Naive B cell (primary cell): ENCODE data around the gene GPR132. TPM values are rescaled to one million over a fixed set of nuclear protein-coding genes. Genes with fewer than 3 reads are reported as not detected.

Source experiments
- ATAC-seq, 2 donors: fragments of 150-1000 bp; cut with Tn5 transposase; 2 replicates each; pipeline ENCODE4 v1.10.0; 2021; ENCODE audit warnings: low read depth in 2 of 2, mild to moderate bottlenecking in 2 of 2, moderate library complexity in 2 of 2
- DNase-seq: peaks from one replicate; pipeline ENCODE4 v3.0.0; 2022
- H3K27ac Mint-ChIP-seq, 6 donors: one replicate each; pipeline ENCODE4 v1.8.0; 2020 to 2022; ENCODE audit warnings: mild to moderate bottlenecking in 6 of 6, mixed read lengths in 6 of 6, moderate library complexity in 5 of 6, inconsistent platforms in 2 of 6
- H3K27me3 Mint-ChIP-seq, 3 donors: one replicate each; pipeline ENCODE4 v1.8.0; 2021 to 2022; ENCODE audit warnings: mixed read lengths in 3 of 3, mild to moderate bottlenecking in 1 of 3
- H3K36me3 Mint-ChIP-seq, 2 donors: one replicate each; pipeline ENCODE4 v1.8.0; 2020 to 2022; ENCODE audit warnings: mixed read lengths in 2 of 2, inconsistent platforms in 1 of 2, mild to moderate bottlenecking in 1 of 2
- H3K4me1 Mint-ChIP-seq, 3 donors: one replicate each; pipeline ENCODE4 v1.8.0; 2020 to 2022; ENCODE audit warnings: mixed read lengths in 3 of 3, inconsistent platforms in 1 of 3, mild to moderate bottlenecking in 1 of 3, moderate library complexity in 1 of 3
- H3K4me3 Mint-ChIP-seq, 8 donors: one replicate each; pipeline ENCODE4 v1.8.0; 2020 to 2022; ENCODE audit warnings: mild to moderate bottlenecking in 8 of 8, mixed read lengths in 8 of 8, moderate library complexity in 8 of 8, inconsistent platforms in 2 of 8
- H3K9me3 Mint-ChIP-seq, 7 donors: one replicate each; pipeline ENCODE4 v1.8.0; 2020 to 2022; ENCODE audit warnings: mixed read lengths in 7 of 7, mild to moderate bottlenecking in 5 of 7, inconsistent platforms in 2 of 7, moderate library complexity in 1 of 7
- polyA plus RNA-seq, 6 donors: library from polyadenylated mRNA; unstranded; fragments of 300-500 nt; fragmentation: Illumina TruSeq; gene quantifications; one replicate each; pipeline ENCODE4 v1.2.3, GENCODE V29; 2021; ENCODE audit warnings: low read depth in 6 of 6

The GPR132 gene
- polyA plus RNA-seq, 6 donors from 2014 or later: 8.2 to 33.0 (median 10.8) TPM

DNA sequence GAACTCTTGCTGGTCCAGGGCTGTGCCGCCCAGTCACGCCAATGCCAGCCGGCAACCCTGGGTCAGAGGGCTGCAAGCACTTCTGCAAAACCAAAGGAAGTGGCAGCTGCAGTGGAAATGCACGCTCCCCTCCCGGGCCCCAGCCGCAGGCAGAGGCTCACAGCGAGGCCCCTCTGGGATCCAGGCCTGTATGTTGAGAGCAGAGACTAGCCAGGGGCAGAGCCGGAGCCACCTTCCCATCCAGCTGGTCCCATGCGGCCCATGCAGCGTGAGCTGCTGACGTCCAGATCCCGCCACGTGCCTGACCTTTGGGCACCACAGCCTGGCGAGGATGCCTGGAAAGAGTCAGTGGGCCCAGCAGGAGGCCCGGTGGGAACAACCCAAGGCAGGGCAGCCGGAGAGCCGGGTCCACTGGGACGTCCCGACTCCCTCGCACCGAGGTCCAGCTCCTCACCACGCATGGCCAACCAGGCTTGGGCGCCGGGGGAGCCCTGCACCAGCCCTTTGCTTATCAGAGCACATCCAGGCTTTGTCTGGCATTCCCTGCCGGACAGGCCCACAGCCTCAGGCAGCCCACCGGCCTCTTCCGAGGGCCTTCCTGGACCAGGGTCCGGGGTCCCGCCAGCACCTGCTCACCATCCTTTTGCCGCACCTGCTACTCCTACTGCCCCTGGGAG lies 4.3 kb downstream of the GPR132 start:
- DNase-seq (peak; percentile 58), ATAC-seq (peak; percentile 5)
- peak overlapping the region; percentile 83 to 99 (median 94) for H3K4me3 Mint-ChIP-seq
- no peaks in the 10 kb centered on the region for H3K9me3 Mint-ChIP-seq
- H3K36me3 Mint-ChIP-seq: peaks cover 5 to 7% of the 10 kb centered on the region in 2 donors
- peak overlapping the region; percentile 92 to 99 (median 98) for H3K27ac Mint-ChIP-seq
- no peaks in the 10 kb centered on the region for H3K27me3 Mint-ChIP-seq
- H3K4me1 Mint-ChIP-seq: peaks cover 58 to 85% (median 67%) of the 10 kb centered on the region in 3 donors

DNA sequence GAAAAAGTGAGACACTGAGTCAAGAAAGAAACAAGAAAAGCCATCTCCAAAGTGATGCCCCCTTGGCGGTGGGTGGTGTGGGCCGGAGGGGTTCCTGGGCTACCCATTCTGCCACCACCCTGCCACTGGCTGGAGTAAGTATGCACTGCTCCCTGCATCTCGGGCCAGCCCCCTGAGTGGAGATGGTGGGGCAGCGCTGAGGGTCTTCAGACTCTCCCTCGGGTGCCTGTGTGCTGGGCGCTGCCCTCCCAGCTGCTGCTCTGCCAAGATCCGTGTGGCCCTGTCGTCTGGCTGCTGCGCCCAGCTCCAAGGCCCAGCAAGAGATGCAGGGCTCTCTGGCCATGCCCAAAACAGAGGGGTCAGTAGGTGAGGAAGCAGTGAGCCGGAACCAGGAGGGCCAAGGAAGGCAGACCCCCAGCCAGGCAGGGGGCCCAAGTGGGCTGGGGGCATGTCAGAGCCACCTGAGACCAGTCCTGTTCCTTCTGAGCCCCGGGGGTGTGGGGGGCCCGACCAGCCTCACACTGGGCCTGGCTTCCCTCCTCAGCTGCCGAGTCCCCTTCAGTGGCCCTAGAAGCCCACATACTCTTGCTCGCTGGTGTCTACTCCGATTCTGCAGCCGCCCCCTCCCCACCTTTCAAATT lies 5.2 kb downstream of the GPR132 start:
- Mint-ChIP-seq H3K27me3 (no peaks in the 10 kb centered on the region), H3K4me3 (peak overlapping the region; percentile 83 to 99 (median 89)), H3K4me1 (peaks cover 56 to 78% (median 61%) of the 10 kb centered on the region in 3 donors), H3K9me3 (no peaks in the 10 kb centered on the region), H3K27ac (peak overlapping the region; percentile 88 to 99 (median 98)), H3K36me3 (peaks cover 7 to 10% of the 10 kb centered on the region in 2 donors)
- ATAC-seq (no peak), DNase-seq (no peak)

DNA sequence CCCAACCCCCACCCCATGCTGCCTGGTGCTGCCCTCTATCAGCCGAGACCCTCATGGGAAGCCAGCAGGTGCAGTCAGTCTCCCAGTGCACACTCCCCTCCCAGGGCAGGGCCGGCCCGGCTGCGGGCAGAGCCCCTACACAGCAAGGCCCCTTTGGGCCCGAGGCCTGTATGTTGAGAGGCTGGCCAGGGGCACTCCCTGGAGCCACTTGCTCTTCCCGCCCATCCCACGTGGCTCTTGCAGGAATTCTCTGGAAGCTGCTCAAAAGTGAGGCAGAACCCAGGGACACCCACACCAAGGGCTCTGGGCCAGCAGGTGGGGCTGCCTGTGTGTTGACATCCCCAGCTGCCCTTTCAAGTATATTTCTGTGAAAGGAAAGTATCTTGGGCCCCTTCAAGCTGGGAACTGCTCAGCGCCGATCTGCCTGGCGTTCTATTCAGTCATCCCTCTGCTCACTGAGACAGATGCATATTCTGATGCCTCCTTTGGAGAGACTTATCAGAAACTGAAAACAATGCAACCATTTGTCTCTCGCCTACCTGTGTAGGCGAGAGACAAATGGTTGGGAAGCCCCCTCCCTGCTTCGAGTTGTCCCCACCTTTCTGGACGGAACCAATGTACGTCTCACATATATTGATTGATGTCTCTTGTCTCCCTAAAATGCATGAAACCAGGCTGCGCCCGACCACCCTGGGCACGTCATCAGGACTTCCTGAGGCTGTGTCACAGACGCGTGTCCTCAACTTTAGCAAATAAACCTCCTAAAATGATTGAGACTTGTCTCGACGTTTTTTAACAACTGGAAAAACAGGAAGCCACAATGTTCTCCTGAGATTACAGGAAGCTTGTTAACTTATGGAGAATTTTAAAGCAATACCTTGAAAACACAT lies 6.0 kb downstream of the GPR132 start:
- Mint-ChIP-seq H3K9me3 (no peaks in the 10 kb centered on the region), H3K4me1 (peaks cover 52 to 70% (median 55%) of the 10 kb centered on the region in 3 donors), H3K27ac (peak overlapping the region; percentile 88 to 99 (median 98)), H3K27me3 (no peaks in the 10 kb centered on the region), H3K4me3 (peak overlapping the region; percentile 82 to 99 (median 89)), H3K36me3 (peaks cover 7 to 11% of the 10 kb centered on the region in 2 donors)
- peak; percentile 75 for DNase-seq
- peak; percentile 45 to 49 for ATAC-seq

DNA sequence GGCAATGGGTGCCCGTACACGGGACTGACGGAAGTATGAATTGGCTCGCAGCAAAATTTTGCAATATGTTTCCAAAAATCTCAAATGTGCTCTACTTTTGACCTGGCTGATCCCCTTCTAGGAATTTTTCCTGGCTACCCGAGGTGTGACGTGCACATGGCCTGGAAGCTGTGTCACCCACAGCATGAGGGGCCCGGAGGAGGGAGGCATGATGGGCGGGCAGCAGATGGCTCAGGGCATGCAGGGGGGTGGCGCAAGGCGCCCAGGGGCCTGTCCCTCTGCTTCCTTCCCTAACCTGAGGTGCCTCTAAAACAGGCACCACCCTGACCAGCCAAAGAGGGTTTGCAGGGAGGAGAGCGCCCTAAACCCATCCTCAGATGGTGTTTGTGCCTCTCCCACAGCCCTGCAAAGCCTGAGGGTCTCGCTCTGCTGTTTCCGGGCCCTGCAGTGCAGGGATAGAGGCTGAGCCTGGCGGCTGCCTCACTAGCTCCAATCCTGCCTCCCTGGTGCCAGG lies 6.7 kb downstream of the GPR132 start:
- no peak for ATAC-seq
- H3K36me3 Mint-ChIP-seq: peaks cover 7 to 11% of the 10 kb centered on the region in 2 donors
- no peaks in the 10 kb centered on the region for H3K9me3 Mint-ChIP-seq
- peaks cover 47 to 63% (median 50%) of the 10 kb centered on the region in 3 donors for H3K4me1 Mint-ChIP-seq
- peak overlapping the region; percentile 81 to 99 (median 98) for H3K27ac Mint-ChIP-seq
- DNase-seq: no peak
- H3K27me3 Mint-ChIP-seq: no peaks in the 10 kb centered on the region
- peak overlapping the region in 6 of 8 donors; percentile 12 to 96 (median 68) for H3K4me3 Mint-ChIP-seq

DNA sequence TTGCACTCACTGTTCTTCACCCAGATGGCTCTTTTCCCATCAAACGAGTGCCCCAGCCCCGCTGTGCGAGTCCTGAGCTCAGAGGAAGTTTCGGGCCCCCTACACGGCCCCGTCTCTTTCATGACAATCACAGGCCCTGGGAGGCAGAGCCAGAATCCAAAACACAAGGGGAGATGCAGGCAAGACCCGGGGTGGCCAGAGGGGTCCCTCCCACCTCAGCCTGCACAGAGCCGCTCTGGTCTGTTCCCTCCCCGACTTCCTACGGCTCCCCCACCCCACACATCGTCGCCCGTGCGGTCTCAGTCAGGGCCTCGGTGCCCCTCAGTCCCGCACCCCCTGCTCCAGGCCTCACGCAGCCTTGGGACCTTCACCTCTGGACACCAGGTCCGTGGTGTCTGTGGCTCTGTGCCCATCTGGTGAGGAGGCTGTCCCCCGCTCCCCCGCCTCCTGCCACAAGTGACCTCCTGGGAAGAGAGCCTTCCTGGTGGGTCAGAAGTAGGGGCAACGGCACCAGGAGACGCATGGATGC lies 8.9 kb downstream of the GPR132 start:
- no peaks in the 10 kb centered on the region for H3K9me3 Mint-ChIP-seq
- H3K36me3 Mint-ChIP-seq: peaks cover 14 to 17% of the 10 kb centered on the region in 2 donors
- H3K27ac Mint-ChIP-seq: peak overlapping the region in 2 of 6 donors; percentile 31 to 65
- no peak for ATAC-seq
- DNase-seq: no peak
- no peak overlapping the region for H3K4me3 Mint-ChIP-seq
- H3K4me1 Mint-ChIP-seq: peaks cover 28 to 41% (median 33%) of the 10 kb centered on the region in 3 donors
- no peaks in the 10 kb centered on the region for H3K27me3 Mint-ChIP-seq

DNA sequence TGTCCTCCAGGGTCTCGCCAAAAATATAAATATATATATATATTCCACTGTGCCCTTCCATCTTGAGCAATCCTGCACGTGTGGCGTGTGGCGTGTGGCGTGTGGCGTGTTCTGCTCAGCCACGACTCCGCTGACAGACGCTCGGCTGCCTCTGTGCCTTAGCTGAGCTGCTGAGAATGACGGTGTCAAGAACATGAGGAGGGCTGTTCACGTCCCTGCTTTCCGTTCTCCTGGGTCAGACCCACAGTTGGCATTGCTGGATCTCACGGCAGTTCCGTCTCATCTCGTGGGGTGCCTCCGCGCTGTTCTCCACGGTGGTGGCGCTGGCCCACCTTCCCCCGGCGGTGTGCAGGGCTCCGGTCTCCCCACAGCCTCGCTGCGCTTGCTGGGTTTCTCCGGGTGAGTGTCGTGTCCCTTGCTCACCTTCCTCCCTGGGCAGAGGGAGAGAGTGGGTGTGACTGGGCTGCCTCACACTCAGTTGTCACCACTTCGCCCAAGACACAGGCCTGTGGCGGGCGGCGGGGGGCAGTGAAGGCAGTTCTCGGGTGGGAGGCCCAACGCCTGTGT lies 9.4 kb downstream of the GPR132 start:
- Mint-ChIP-seq H3K9me3 (no peaks in the 10 kb centered on the region), H3K27me3 (no peaks in the 10 kb centered on the region), H3K4me1 (peaks cover 27 to 36% (median 32%) of the 10 kb centered on the region in 3 donors), H3K27ac (peak overlapping the region in 1 of 6 donors; percentile 86), H3K4me3 (no peak overlapping the region), H3K36me3 (peaks cover 20 to 21% of the 10 kb centered on the region in 2 donors)
- no peak for DNase-seq
- ATAC-seq: no peak

DNA sequence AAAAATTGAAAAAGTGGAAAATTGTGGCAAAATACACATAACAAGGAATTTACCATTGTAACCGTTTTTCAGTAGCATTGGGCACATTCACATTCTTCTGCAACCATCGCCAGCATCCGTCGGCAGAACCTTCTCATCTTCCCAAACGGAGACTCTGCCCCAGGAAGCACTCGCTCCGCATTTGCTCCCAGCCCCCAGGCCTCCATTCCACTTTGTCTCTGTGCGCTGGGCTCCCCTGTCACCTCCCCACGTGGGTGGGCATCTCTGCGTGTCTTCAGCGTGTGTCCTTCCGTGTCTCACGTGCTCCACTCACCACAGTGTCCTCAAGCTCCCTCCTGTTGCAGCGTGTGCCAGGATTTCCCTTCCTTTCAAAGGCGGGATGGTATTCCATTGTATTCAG lies 9.9 kb downstream of the GPR132 start:
- peaks cover 22 to 31% (median 27%) of the 10 kb centered on the region in 3 donors for H3K4me1 Mint-ChIP-seq
- no peak for DNase-seq
- ATAC-seq: no peak
- H3K27ac Mint-ChIP-seq: peak overlapping the region in 3 of 6 donors; percentile 8 to 69 (median 55)
- H3K27me3 Mint-ChIP-seq: no peaks in the 10 kb centered on the region
- no peaks in the 10 kb centered on the region for H3K9me3 Mint-ChIP-seq
- no peak overlapping the region for H3K4me3 Mint-ChIP-seq
- H3K36me3 Mint-ChIP-seq: peaks cover 20 to 21% of the 10 kb centered on the region in 2 donors

DNA sequence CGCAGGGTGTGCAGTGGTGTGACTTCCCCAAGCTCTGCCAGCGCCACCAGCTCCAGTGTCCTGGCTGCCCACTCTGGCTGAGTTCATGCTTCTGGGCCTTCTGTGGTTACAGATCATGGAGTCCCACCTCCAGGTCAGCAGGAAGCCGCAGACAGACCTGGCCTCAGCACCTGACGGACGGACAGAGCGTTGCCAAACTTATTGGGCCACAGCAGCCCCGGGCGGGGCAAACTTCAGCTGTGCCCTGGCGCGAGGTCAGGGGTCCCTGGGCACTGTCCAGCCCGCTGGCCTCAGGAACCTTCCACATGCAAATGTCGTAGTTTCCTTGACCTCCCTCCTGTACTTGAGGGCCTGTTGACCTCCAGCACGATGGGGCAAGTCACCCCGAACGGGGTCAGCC lies 11.2 kb downstream of the GPR132 start:
- peaks cover 20 to 21% of the 10 kb centered on the region in 2 donors for H3K36me3 Mint-ChIP-seq
- H3K27ac Mint-ChIP-seq: peak overlapping the region in 3 of 6 donors; percentile 34 to 64 (median 38)
- peaks cover 11 to 18% (median 15%) of the 10 kb centered on the region in 3 donors for H3K4me1 Mint-ChIP-seq
- H3K9me3 Mint-ChIP-seq: no peaks in the 10 kb centered on the region
- no peak for ATAC-seq
- DNase-seq: no peak
- H3K4me3 Mint-ChIP-seq: no peak overlapping the region
- H3K27me3 Mint-ChIP-seq: no peaks in the 10 kb centered on the region

DNA sequence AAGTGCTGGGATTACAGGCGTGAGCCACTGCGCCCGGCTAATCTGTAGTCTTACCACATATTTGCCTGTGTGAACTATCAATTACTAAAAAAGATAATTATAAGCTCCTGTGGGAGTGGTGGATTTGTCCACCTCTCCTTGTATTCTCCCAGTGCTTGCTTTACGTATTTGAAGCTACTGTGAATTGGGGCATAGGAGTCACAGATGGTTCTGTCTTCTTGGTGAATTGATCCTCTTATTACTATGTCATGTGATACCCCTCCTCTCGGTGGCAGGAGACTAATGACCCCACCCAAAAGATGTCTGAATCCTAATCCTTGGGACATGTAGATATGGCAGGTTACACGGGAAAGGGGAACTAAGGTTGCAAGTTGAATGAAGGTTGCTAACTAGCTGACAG lies 11.8 kb downstream of the GPR132 start:
- Mint-ChIP-seq H3K4me3 (no peak overlapping the region), H3K27me3 (no peaks in the 10 kb centered on the region), H3K4me1 (peaks cover 8 to 15% (median 12%) of the 10 kb centered on the region in 3 donors), H3K9me3 (no peaks in the 10 kb centered on the region), H3K36me3 (peaks cover 20 to 21% of the 10 kb centered on the region in 2 donors), H3K27ac (peak overlapping the region in 4 of 6 donors; percentile 9 to 76 (median 46))
- ATAC-seq (no peak), DNase-seq (no peak)

DNA sequence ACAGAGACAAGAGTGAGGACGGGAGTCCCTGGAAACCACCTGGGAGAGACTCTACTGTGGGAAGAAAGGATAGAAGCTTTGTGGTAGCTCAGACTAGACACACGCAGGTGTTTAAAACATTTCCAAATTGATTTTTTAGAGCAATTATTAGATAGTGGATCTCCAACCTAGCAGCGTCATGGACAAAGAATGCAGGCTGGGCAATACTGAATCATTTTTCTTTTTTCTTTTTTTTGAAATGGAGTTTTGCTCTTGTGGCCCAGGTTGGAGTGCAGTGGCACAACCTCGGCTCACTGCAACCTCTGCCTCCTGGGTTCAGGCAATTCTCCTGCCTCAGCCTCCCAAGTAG lies 13.1 kb downstream of the GPR132 start:
- Mint-ChIP-seq H3K4me1 (peaks cover 7 to 11% (median 9%) of the 10 kb centered on the region in 3 donors), H3K36me3 (peaks cover 19 to 20% of the 10 kb centered on the region in 2 donors), H3K9me3 (no peaks in the 10 kb centered on the region), H3K27ac (peak overlapping the region in 3 of 6 donors; percentile 77 to 86 (median 79)), H3K4me3 (peak overlapping the region in 1 of 8 donors; percentile 20), H3K27me3 (no peaks in the 10 kb centered on the region)
- DNase-seq (no peak), ATAC-seq (no peak)

DNA sequence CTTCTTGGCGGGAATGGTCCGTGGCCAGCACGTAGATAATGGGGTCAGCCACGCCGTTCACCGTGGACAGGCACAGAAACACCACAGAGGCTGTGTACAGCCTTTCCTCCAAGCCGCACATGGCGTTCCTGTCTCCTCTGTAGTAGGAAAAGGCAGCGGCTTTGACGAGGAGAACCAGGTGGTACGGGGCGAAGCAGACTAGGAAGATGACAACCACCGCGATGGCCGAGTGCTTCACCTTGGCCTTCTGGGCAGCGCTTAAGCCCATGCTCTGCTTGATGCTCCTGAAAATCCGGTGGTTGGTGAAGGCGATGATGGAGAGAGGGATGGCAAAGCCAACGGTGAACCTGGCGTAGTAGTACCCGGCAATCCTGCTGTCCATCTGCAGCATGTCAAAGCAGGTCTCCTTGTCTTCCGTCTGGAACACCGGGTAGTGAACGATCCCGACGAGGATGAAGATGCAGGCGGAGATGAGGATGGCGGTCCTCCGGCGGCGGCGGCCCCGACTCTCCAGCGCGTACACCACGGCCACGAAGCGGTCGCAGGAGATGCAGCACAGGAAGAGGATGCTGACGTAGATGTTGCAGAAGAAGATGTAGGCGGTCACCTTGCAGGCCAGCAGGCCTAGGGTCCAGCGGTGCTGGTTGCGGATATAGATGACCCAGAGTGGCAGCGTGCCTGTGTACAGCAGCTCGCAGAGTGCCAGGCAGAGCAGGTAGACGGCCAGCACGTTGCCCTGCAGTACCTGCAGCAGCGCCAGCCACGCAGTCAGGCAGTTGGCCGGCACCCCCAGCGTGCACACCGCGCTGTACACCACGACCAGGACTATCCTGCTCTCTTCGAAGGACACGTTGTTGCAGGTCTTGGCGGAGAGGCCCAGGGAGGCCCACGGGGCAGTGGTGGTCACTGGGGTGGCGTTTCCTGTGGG lies 13.8 kb downstream of the GPR132 start:
- ATAC-seq: no peak
- Mint-ChIP-seq H3K4me3 (peak overlapping the region in 2 of 8 donors; percentile 20 to 37), H3K9me3 (no peaks in the 10 kb centered on the region), H3K4me1 (peaks cover 3 to 11% (median 8%) of the 10 kb centered on the region in 3 donors), H3K27me3 (no peaks in the 10 kb centered on the region), H3K27ac (peak overlapping the region in 3 of 6 donors; percentile 77 to 86 (median 79)), H3K36me3 (peaks cover 14 to 15% of the 10 kb centered on the region in 2 donors)
- no peak for DNase-seq

DNA sequence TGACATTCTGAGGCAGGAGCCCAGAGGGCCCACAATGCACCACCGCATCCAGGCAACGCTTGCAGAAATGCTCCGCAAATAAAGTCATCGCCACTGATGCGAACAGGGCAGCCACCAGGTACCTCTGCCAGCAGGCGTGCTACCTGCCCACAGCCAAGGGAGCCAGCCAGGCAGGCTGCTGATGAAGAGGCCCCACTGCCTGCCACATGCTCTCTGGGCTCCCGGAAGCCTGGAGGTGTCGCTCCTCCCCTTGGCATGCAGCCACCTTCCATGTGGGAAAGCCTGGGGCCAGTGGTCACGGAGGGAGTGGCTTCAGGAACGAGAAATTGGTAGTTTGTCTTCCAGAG lies 14.7 kb downstream of the GPR132 start:
- Mint-ChIP-seq H3K4me1 (peaks cover 7 to 18% (median 13%) of the 10 kb centered on the region in 3 donors), H3K36me3 (peaks cover 13 to 15% of the 10 kb centered on the region in 2 donors), H3K9me3 (no peaks in the 10 kb centered on the region), H3K27ac (no peak overlapping the region), H3K27me3 (no peaks in the 10 kb centered on the region), H3K4me3 (no peak overlapping the region)
- DNase-seq (no peak), ATAC-seq (no peak)
